Measurements from ENCODE around the gene NEK10.

DNA sequence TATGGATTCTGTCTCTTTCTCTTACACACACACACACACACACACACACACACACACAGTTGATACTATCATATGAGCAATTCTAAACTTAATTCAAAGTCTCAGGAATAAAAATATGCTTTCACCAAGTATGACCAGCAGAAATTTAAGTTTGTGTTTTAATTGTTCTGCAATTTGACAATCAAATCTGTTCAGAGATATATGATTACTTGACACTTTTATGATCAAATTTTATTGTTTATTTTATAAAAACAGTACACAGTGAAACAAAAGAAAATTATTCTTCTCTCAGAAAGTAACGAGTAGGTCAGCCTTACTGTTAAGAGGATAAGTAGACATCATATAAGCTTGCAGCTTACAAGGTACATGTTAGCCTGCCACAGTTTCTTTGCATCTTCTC is 114.3 kb downstream of the NEK10 start:
- TF ChIP-seq CTCF (conservative IDR thresholded peaks at IDR 0.05) (no peak), EZH2 (IDR thresholded peaks at IDR 0.05; ENCODE audit: low read depth) (no peak)

Measured in PC-9 (cell line).